Esophagus mucosa (tissue), 1 donor: ENCODE measurements around the gene HOXC5. TPM values are rescaled to one million over a fixed set of nuclear protein-coding genes. Genes with fewer than 3 reads are reported as not detected.

Source experiments
- ATAC-seq: fragments of 200-7000 bp; cut with Tn5 transposase; one replicate; pipeline ENCODE4 v1.9.1; 2020
- total RNA-seq: library from RNA; stranded (reverse); gene quantifications from one replicate; pipeline ENCODE4 v1.2.4, GENCODE V29; 2023
- donor health status: DM: yes; HTN: yes; CAD: no.

Gene HOXC5
- total RNA-seq, 1 donor from 2014 or later: 0.60 TPM

- ATAC-seq: peak; percentile 43
Observed at GRCh38 chr12:54047160-54047963, 14.5 kb downstream of the HOXC5 start.

GRCh38 chr12:54047964-54048303, 15.1 kb downstream of the HOXC5 start:
- no peak for ATAC-seq

- no peak for ATAC-seq
Observed at GRCh38 chr12:54048406-54049093, 15.7 kb downstream of the HOXC5 start.

GRCh38 chr12:54049108-54049507, 16.3 kb downstream of the HOXC5 start:
- no peak for ATAC-seq

GRCh38 chr12:54050482-54050810, 17.6 kb downstream of the HOXC5 start:
- ATAC-seq: no peak

- peak; percentile 39 for ATAC-seq
Observed at GRCh38 chr12:54051026-54051842, 18.4 kb downstream of the HOXC5 start.

GRCh38 chr12:54051874-54052437, 19.1 kb downstream of the HOXC5 start:
- no peak for ATAC-seq

GRCh38 chr12:54052438-54053002, 19.7 kb downstream of the HOXC5 start:
- peak; percentile 24 for ATAC-seq

- peak; percentile 28 for ATAC-seq
Observed at GRCh38 chr12:54053003-54053750, 20.3 kb downstream of the HOXC5 start.

GRCh38 chr12:54053751-54054741, 21.2 kb downstream of the HOXC5 start, which contains the start of gene HOXC4:
HOXC4 (plus strand) TSS chr12:54053835; CDS start chr12:54053923, 88 bp downstream.
- ATAC-seq: peak; percentile 41

- no peak for ATAC-seq
Observed at GRCh38 chr12:54054742-54055194, 21.9 kb downstream of the HOXC5 start.

- no peak for ATAC-seq
Observed at GRCh38 chr12:54055552-54055951, 22.7 kb downstream of the HOXC5 start.

GRCh38 chr12:54056110-54056509, 23.3 kb downstream of the HOXC5 start:
- no peak for ATAC-seq

GRCh38 chr12:54058128-54058768, 25.4 kb downstream of the HOXC5 start:
- ATAC-seq: no peak

GRCh38 chr12:54059668-54060067, 26.8 kb downstream of the HOXC5 start:
- ATAC-seq: no peak

- no peak for ATAC-seq
Observed at GRCh38 chr12:54060174-54060974, 27.5 kb downstream of the HOXC5 start.

- ATAC-seq: no peak
Observed at GRCh38 chr12:54060975-54061778, 28.3 kb downstream of the HOXC5 start.

GRCh38 chr12:54065677-54066076, 32.8 kb downstream of the HOXC5 start:
- ATAC-seq: no peak
